HEK293 (cell line): Measurements from ENCODE around the gene VILL.

ENCODE experiments used
- CTCF ChIA-PET: fragments of 350-600 bp; formaldehyde crosslinking; extraction: SDS; loops from one replicate; lab custom pipeline; 2021; ENCODE audit warnings: antibody characterized with exemption; lab: Yijun Ruan, JAX
- POLR2A ChIA-PET: fragments of 300-600 bp; formaldehyde crosslinking; extraction: SDS; loops from one replicate; lab custom pipeline; 2020; ENCODE audit warnings: antibody characterized with exemption, inconsistent platforms; lab: Yijun Ruan, JAX
- H3K27ac ChIP-seq: fragments of 200-500 bp; sonication (Bioruptor generic); 2 replicates; pipeline ENCODE4 v1.5.1; 2014; ENCODE audit warnings: low read depth, low read length, control low read depth, inconsistent platforms; ENCODE audit errors: extremely low read depth
- H3K36me3 ChIP-seq, 2 experiments: fragments of 200-500 bp in 1 of 2; sonication (Bioruptor generic) in 1 of 2; 1 replicate in 1 of 2; 2 replicates in 1 of 2; pipeline ENCODE4 v1.5.1; 2014 to 2017; ENCODE audit warnings: inconsistent platforms in 2 of 2, low read length in 2 of 2; ENCODE audit not compliant: control insufficient read depth in 2 of 2, insufficient read depth in 1 of 2
- H3K4me1 ChIP-seq: fragments of 200-500 bp; sonication (Bioruptor generic); 2 replicates; pipeline ENCODE4 v1.5.1; 2014; ENCODE audit warnings: mild to moderate bottlenecking, low read length, inconsistent platforms; ENCODE audit not compliant: control insufficient read depth, insufficient read depth
- H3K4me3 ChIP-seq: 2 replicates; pipeline ENCODE4 v1.5.1; 2011; ENCODE audit warnings: low read depth, mild to moderate bottlenecking, control low read depth, low read length, moderate library complexity
- H3K9me3 ChIP-seq: fragments of 200-500 bp; sonication (Bioruptor generic); 2 replicates; pipeline ENCODE4 v1.5.1; 2014; ENCODE audit warnings: low read depth, low read length, inconsistent platforms; ENCODE audit not compliant: control insufficient read depth, insufficient read depth
- GLI2 ChIP-seq: fragments of 450-650 bp; formaldehyde crosslinking; IDR thresholded peaks from 2 replicates; pipeline ENCODE4; 2017; ENCODE audit warnings: missing biosample characterization, missing genetic modification characterization, low read depth, borderline replicate concordance
- PATZ1 ChIP-seq: fragments of 450-650 bp; formaldehyde crosslinking; IDR thresholded peaks from 2 replicates; pipeline ENCODE4 v1.5.1; 2016; ENCODE audit warnings: missing biosample characterization, missing genetic modification characterization
- ZBTB26 ChIP-seq: fragments of 450-650 bp; formaldehyde crosslinking; optimal IDR thresholded peaks from 2 replicates; pipeline ENCODE3; 2016; ENCODE audit warnings: missing biosample characterization, mild to moderate bottlenecking, missing genetic modification characterization
- ZFHX2 ChIP-seq: fragments of 450-650 bp; formaldehyde crosslinking; conservative IDR thresholded peaks from 2 replicates; pipeline ENCODE4 v1.5.1; 2016; ENCODE audit warnings: missing biosample characterization, missing genetic modification characterization
- ZFP69B ChIP-seq: fragments of 450-650 bp; formaldehyde crosslinking; IDR thresholded peaks from 2 replicates; pipeline ENCODE4 v1.5.1; 2016; ENCODE audit warnings: missing biosample characterization, missing genetic modification characterization
- ZNF121 ChIP-seq: fragments of 450-650 bp; formaldehyde crosslinking; IDR thresholded peaks from 2 replicates; pipeline ENCODE4 v1.5.1; 2016; ENCODE audit warnings: missing biosample characterization, missing genetic modification characterization
- ZNF19 ChIP-seq: fragments of 450-650 bp; formaldehyde crosslinking; IDR thresholded peaks from 2 replicates; pipeline ENCODE4; 2016; ENCODE audit warnings: missing biosample characterization, missing genetic modification characterization, low read depth
- ZNF2 ChIP-seq: fragments of 450-650 bp; formaldehyde crosslinking; IDR thresholded peaks from 2 replicates; pipeline ENCODE4 v1.5.1; 2016; ENCODE audit warnings: missing biosample characterization, missing genetic modification characterization
- ZNF202 ChIP-seq: fragments of 450-650 bp; formaldehyde crosslinking; IDR thresholded peaks from 2 replicates; pipeline ENCODE4 v1.5.1; 2016; ENCODE audit warnings: missing biosample characterization, missing genetic modification characterization, borderline replicate concordance
- ZNF239 ChIP-seq: fragments of 450-650 bp; formaldehyde crosslinking; IDR thresholded peaks from 2 replicates; pipeline ENCODE4 v1.5.1; 2016; ENCODE audit warnings: missing biosample characterization, missing genetic modification characterization
- ZNF423 ChIP-seq: fragments of 450-650 bp; formaldehyde crosslinking; IDR thresholded peaks from 2 replicates; pipeline ENCODE4 v1.5.1; 2016; ENCODE audit warnings: missing biosample characterization, missing genetic modification characterization
- ZNF48 ChIP-seq: fragments of 450-650 bp; formaldehyde crosslinking; IDR thresholded peaks from 2 replicates; pipeline ENCODE4 v1.5.1; 2016; ENCODE audit warnings: missing biosample characterization, missing genetic modification characterization
- ZNF544 ChIP-seq: fragments of 450-650 bp; formaldehyde crosslinking; IDR thresholded peaks from 2 replicates; pipeline ENCODE4 v1.5.0; 2017; ENCODE audit warnings: missing biosample characterization, missing genetic modification characterization
- ZNF654 ChIP-seq: fragments of 450-650 bp; formaldehyde crosslinking; IDR thresholded peaks from 2 replicates; pipeline ENCODE4 v1.5.1; 2016; ENCODE audit warnings: low read depth, missing biosample characterization, missing genetic modification characterization
- ZNF658 ChIP-seq: fragments of 450-650 bp; formaldehyde crosslinking; IDR thresholded peaks from 2 replicates; pipeline ENCODE4; 2016; ENCODE audit warnings: missing biosample characterization, missing genetic modification characterization
- ZNF670 ChIP-seq: fragments of 450-650 bp; formaldehyde crosslinking; IDR thresholded peaks from 2 replicates; pipeline ENCODE4 v1.5.1; 2016; ENCODE audit warnings: missing biosample characterization, missing genetic modification characterization, low read depth
- ZNF792 ChIP-seq: fragments of 450-650 bp; formaldehyde crosslinking; IDR thresholded peaks from 2 replicates; pipeline ENCODE4 v1.5.1; 2016; ENCODE audit warnings: missing biosample characterization, missing genetic modification characterization
- TF ChIP-seq, protein P1 (sequence below): fragments of 450-650 bp; formaldehyde crosslinking; IDR thresholded peaks from 2 replicates; pipeline ENCODE4 v1.5.1; 2016; ENCODE audit warnings: missing biosample characterization, missing genetic modification characterization
- TF ChIP-seq, protein P2 (sequence below): fragments of 450-650 bp; formaldehyde crosslinking; IDR thresholded peaks from 2 replicates; pipeline ENCODE4 v1.5.1; 2016; ENCODE audit warnings: missing biosample characterization, missing genetic modification characterization, low read depth
- TF ChIP-seq, protein P3 (sequence below): fragments of 450-650 bp; formaldehyde crosslinking; IDR thresholded peaks from 2 replicates; pipeline ENCODE4 v1.5.1; 2017; ENCODE audit warnings: missing biosample characterization, missing genetic modification characterization

VILL gene

GRCh38 chr3:37943631-37944314 lies 46.8 kb upstream of the VILL start:
- ChIA-PET POLR2A (no interaction called here), CTCF (interaction anchor here (1.2 to 1.5 kb wide), 2 partner anchors 12 to 15 kb away, joined by 3 to 5 read pairs; no protein-coding TSS in a partner anchor)
- H3K27ac ChIP-seq: no peak overlapping the region

DNA sequence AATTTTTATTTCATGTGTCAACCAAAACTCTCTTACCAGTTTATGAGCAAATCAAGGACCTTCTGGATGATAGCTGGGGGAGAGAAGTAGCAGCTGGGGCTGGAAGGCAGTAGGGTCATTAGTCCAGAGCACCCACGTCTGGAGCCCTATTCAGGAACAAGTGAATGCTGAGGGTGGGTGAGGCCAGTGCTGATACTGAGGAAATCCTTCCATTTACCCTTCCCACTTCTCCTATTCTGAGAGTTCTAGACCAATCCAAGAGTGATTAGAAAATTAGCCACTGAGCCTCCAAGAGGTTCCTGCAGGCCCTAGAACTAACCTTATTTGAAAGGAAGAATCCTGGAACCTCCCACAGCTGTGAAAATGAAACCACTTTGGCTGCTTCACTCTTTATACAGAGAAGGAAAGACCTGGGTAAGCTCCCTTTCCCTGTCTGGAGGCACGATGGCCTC lies 46.2 kb upstream of the VILL start:
- Histone ChIP-seq H3K4me1 (peaks cover 7% of the 10 kb centered on the region), H3K9me3 (no peaks in the 10 kb centered on the region)
- TF ChIP-seq, protein P1, sequence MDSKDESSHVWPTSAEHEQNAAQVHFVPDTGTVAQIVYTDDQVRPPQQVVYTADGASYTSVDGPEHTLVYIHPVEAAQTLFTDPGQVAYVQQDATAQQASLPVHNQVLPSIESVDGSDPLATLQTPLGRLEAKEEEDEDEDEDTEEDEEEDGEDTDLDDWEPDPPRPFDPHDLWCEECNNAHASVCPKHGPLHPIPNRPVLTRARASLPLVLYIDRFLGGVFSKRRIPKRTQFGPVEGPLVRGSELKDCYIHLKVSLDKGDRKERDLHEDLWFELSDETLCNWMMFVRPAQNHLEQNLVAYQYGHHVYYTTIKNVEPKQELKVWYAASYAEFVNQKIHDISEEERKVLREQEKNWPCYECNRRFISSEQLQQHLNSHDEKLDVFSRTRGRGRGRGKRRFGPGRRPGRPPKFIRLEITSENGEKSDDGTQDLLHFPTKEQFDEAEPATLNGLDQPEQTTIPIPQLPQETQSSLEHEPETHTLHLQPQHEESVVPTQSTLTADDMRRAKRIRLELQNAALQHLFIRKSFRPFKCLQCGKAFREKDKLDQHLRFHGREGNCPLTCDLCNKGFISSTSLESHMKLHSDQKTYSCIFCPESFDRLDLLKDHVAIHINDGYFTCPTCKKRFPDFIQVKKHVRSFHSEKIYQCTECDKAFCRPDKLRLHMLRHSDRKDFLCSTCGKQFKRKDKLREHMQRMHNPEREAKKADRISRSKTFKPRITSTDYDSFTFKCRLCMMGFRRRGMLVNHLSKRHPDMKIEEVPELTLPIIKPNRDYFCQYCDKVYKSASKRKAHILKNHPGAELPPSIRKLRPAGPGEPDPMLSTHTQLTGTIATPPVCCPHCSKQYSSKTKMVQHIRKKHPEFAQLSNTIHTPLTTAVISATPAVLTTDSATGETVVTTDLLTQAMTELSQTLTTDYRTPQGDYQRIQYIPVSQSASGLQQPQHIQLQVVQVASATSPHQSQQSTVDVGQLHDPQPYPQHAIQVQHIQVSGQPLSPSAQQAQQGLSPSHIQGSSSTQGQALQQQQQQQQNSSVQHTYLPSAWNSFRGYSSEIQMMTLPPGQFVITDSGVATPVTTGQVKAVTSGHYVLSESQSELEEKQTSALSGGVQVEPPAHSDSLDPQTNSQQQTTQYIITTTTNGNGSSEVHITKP (tag by site-specific recombination): 0 out of 2 replicates have a peak, but pooled peaks have one; percentile 34
- TF ChIP-seq ZNF423 (tag by site-specific recombination): no peak
- TF ChIP-seq, all 188 proteins: peak for 1
- H3K4me3 ChIP-seq: no peak overlapping the region
- ChIA-PET CTCF (interaction anchor here (0.7 to 1.5 kb wide), 3 partner anchors 13 to 90 kb away, joined by 3 to 5 read pairs (median 3); no protein-coding TSS in a partner anchor), POLR2A (no interaction called here)
- H3K27ac ChIP-seq: no peak overlapping the region
- H3K36me3 ChIP-seq: no peaks in the 10 kb centered on the region

More at GRCh38 chr3:37943631-37944314, 46.8 kb upstream of the VILL start:
- no peaks in the 10 kb centered on the region for H3K9me3 ChIP-seq
- TF ChIP-seq ZNF658 (tag by site-specific recombination) (no peak), ZNF544 (tag by site-specific recombination) (no peak), ZNF121 (no peak), ZNF48 (no peak), ZNF670 (no peak), ZNF239 (tag by site-specific recombination) (no peak), ZFP69B (tag by site-specific recombination) (no peak), ZNF654 (tag by site-specific recombination) (no peak), ZNF202 (tag by site-specific recombination) (no peak), ZBTB26 (tag by site-specific recombination) (no peak)
- TF ChIP-seq, protein P2, sequence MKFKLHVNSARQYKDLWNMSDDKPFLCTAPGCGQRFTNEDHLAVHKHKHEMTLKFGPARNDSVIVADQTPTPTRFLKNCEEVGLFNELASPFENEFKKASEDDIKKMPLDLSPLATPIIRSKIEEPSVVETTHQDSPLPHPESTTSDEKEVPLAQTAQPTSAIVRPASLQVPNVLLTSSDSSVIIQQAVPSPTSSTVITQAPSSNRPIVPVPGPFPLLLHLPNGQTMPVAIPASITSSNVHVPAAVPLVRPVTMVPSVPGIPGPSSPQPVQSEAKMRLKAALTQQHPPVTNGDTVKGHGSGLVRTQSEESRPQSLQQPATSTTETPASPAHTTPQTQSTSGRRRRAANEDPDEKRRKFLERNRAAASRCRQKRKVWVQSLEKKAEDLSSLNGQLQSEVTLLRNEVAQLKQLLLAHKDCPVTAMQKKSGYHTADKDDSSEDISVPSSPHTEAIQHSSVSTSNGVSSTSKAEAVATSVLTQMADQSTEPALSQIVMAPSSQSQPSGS (tag by site-specific recombination): no peak
- H3K4me3 ChIP-seq: no peak overlapping the region
- no peaks in the 10 kb centered on the region for H3K36me3 ChIP-seq
- H3K4me1 ChIP-seq: peaks cover 7% of the 10 kb centered on the region

DNA sequence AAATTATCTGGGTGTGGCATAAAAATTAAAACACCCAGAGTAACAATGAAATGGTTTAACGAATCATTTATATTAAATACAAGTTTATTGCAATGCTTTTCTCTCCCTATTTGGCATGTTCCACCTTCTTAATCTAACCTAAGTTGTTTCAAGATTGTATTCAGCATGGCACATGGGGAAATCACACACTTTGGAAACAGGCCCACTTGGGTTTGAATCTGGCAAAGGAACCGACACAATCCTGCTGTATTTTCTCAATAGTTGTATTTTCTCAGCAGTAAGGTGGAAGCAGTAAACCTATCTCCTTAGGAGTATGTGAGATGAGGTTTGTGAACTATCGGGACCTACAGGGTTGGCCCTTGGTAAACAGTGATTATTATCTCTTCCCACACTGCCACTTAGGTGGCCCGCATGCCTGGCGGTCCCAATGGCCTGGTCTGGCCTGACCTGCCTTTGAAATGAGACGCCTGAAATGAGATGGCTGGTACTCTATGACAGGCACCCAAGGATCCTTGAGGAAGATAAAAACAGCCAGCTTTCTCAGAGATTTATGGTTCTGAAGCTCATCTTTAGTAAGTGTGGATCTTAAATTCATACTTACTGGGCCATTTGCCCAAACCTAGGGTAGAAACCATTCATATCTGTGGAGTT lies 45.3 kb upstream of the VILL start:
- ChIA-PET POLR2A (no interaction called here), CTCF (interaction anchor here (1.0 to 1.5 kb wide), 4 partner anchors 13 to 51 kb away, joined by 3 to 5 read pairs (median 4); no protein-coding TSS in a partner anchor)
- Histone ChIP-seq H3K36me3 (no peaks in the 10 kb centered on the region), H3K4me3 (no peak overlapping the region), H3K9me3 (no peaks in the 10 kb centered on the region), H3K27ac (no peak overlapping the region), H3K4me1 (peaks cover 7% of the 10 kb centered on the region)
- TF ChIP-seq ZNF121: no peak
- TF ChIP-seq, protein P3, sequence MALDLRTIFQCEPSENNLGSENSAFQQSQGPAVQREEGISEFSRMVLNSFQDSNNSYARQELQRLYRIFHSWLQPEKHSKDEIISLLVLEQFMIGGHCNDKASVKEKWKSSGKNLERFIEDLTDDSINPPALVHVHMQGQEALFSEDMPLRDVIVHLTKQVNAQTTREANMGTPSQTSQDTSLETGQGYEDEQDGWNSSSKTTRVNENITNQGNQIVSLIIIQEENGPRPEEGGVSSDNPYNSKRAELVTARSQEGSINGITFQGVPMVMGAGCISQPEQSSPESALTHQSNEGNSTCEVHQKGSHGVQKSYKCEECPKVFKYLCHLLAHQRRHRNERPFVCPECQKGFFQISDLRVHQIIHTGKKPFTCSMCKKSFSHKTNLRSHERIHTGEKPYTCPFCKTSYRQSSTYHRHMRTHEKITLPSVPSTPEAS (tag by site-specific recombination): no peak
- TF ChIP-seq PATZ1: no peak
- no peak for TF ChIP-seq ZFHX2 (tag by site-specific recombination)
- no peak for TF ChIP-seq ZNF2 (tag by site-specific recombination)
- TF ChIP-seq ZNF792: no peak
- TF ChIP-seq ZNF19 (tag by site-specific recombination): no peak
- TF ChIP-seq GLI2 (tag by site-specific recombination): no peak
